IPS-NIHi11 (cell line): ENCODE data around the gene FCER1G.
"Not testable (repeated sequence)": the region's sequence is repeated elsewhere in the genome, so short reads cannot be mapped to it uniquely, and the experiment has no call there.

Experiments used
- DNase-seq: peaks from one replicate; pipeline ENCODE4 v3.0.0; 2012; ENCODE audit warnings: mixed read lengths, low spot score

Gene FCER1G

DNA sequence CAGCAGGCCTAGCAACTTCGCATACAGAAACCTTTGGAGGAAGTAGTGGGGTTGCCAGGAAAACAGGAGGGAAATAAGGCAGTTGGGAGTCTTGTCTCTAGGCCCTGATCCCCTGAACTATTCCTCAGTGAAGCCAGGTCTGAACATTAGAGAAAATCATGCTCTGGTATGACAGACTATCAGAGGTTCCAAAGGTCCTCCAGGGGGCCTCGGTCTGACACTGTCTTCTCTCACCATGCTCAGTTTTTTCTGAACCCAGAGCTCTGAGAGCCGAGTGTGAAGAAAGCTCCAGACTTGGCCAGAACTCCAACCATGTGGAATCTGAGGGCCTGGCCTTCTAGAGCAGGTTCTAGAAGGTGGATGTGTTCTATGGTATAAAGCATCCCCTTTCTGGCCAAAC is 14.8 kb downstream of the FCER1G start:
- DNase-seq: no peak

DNA sequence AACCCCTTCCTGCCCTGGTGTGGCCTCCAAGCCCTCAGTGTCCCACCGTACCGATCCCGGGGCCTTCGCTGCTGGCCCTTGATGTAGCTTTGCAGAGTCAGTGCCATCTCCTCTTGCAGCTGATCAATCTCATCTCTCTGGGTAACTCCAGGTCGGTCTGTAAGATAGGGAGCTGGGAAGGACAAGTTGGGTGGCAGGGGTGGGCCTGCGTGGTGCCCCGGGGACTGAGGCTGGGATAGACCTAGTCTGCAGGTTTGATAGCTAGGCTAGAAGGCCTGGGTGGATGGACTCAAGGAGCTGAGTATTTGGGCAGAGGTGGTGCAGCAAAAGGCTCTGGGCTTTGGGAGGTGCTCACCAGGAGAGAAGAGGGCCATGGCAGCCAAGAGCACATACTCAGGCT is 15.7 kb downstream of the FCER1G start:
- no peak for DNase-seq

- no peak for DNase-seq
Measured at GRCh38 chr1:161233102-161233501, 18.0 kb downstream of the FCER1G start.

- no peak for DNase-seq
Measured at GRCh38 chr1:161235957-161236775, 21.1 kb downstream of the FCER1G start.

- no peak for DNase-seq
Measured at GRCh38 chr1:161238039-161238473, 23.0 kb downstream of the FCER1G start, which contains the start of gene NR1I3. Gene NR1I3 (minus strand): TSS chr1:161238203. CDS start chr1:161236565, 1,638 bp downstream.

DNA sequence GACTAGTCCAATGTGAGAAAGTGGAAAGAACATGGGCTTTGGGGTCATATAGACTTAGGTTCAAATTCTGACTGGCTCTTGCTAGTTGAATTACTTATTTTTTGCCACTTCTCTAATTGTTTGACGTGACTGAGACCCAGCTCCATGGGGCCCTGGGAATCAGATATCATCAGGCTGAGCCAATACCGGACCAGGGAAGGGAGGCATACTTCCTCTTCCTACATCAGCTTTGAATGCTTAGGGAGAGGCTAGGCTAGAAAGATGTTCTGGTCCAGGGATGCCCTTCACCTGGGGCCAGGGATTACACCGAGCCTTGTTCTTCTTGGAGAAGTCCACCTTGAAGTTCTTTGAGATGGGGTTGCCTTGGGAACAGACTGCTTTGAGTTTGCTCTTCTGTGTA is 26.6 kb downstream of the FCER1G start:
- DNase-seq: no peak

DNA sequence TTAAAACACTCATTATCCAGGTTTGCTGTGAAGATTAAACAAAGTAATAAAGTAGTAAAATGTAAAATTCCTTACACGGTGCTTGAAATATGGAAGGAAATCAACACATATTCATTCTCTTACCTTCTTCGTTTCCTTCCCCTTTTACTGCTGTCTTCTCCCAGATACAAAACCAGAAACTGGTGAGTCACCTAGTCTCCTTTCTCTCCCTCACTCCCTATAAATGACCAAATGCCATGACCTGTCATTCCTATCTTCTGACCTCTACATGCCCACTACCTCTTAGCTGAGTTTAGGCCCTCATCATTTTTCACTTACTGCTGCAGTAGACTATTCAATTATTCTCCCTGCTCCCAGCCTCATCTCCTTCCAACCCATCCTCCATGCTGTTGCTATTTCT is 27.2 kb downstream of the FCER1G start:
- no peak for DNase-seq

DNA sequence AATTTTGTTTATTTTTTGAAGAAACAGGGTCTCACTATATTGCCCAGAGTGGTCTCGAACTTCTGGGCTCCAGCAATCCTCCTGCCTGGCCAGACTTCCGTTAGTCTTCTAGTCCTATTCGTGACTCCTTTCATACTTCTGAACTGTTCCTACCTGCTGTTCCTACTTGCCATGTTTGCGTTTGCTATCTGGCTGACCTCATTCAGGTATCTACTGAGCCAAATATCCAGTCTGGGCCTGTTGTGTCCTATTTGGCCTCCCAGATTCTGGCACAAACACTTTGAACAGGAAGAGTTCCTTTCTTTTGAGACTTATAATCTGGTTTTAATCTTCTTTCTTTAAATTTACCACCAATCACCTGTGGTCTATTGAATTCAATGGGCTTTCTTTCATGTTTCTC is 29.8 kb downstream of the FCER1G start:
- no peak for DNase-seq

DNA sequence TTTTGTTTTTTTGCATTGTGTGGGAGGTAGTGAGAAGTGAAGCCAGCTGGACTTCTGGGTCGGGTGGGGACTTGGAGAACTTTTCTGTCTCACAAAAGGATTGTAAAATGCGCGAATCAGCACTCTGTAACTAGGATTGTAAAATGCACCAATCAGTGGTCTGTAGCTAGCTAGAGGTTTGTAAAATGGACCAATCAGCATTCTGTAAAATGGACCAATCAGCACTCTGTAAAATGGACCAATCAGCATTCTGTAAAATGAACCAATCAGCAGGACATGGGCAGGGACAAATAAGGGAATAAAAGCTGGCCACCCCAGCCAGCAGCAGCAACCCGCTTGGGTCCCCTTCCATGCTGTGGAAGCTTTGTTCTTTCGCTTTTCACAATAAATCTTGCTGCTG is 35.0 kb downstream of the FCER1G start:
- DNase-seq: not testable (repeated sequence)

DNA sequence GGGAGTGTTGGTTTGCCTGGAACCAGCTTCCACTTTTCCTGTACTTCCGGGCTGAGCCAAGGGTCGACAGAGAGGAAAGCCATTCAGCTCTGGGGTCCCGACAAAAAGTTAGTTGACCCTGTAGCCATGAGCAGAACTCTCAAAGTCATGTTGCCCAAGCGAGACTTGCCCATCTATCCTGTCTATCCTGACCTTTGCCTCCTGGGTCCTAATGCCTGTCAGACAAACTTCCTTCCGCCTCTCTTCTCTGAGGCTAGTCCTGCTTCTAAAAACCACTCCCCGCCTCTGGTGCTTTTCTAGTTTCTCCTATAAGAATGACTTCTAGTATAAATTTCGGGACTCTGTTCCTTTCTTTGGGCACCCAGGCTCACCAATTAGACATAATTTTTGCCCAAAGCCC is 35.7 kb downstream of the FCER1G start:
- no peak for DNase-seq

DNA sequence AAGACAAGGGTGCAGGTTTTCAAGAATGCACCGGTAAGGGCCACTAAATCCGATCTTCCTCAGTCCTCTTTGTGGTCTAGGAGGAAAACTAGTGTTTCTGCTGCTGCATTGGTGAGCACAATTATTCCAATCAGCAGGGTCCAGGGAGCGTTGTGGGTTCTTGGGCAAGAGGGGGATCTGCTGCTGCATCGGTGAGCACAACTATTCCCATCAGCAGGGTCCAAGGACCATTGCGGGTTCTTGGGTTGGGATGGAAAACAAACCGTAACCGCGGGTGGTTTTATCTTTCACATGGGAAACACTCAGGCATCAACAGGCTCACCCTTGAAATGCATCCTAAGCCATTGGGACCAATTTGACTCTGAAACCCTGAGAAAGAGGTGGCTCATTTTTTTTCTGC is 36.5 kb downstream of the FCER1G start:
- no peak for DNase-seq

DNA sequence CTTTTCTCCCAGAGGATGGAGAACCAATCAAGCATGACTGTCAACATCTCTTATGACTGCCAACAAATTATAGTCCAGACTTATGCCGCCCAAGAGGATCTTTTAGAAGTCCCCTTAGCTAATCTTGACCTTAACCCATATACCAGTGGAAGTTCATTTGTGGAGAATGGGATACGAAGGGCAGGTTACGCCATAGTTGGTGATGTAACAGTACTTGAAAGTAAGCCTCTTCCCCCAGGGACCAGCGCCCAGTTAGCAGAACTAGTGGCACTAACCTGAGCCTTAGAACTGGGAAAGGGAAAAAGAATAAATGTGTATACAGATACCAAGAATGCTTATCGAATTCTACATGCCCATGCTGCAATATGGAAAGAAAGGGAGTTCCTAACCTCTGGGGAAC is 40.2 kb downstream of the FCER1G start:
- not testable (repeated sequence) for DNase-seq

- not testable (repeated sequence) for DNase-seq
Measured at GRCh38 chr1:161255955-161256520, 40.9 kb downstream of the FCER1G start.

- DNase-seq: not testable (repeated sequence)
Measured at GRCh38 chr1:161257109-161257508, 42.0 kb downstream of the FCER1G start.

- peak; percentile 94 for DNase-seq
Measured at GRCh38 chr1:161258439-161259344, 43.6 kb downstream of the FCER1G start, which contains the start of gene PCP4L1. Gene PCP4L1 (plus strand): TSS chr1:161258745. CDS start chr1:161258975, 230 bp downstream.

DNA sequence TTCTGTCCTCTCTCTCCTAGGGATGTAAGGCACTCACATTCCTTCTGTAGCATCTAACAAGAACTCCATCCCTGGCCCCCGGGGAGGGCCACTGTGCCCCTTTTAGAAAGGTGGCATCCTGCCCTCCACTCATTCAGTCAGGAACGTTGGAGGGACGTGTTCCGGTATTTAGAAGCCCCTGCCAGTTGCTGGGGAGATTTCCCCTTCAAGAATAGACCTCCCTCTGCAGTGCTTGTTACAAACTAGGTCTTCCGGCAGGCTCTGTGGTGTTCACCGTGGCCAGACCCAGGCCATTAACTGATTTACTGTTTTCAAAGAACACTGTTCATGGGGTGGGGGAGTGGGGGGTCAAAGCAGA is 44.2 kb downstream of the FCER1G start:
- peak; percentile 3 for DNase-seq

GRCh38 chr1:161259765-161260164 is 44.7 kb downstream of the FCER1G start:
- DNase-seq: no peak

- DNase-seq: no peak
Measured at GRCh38 chr1:161260376-161261260, 45.5 kb downstream of the FCER1G start.

DNA sequence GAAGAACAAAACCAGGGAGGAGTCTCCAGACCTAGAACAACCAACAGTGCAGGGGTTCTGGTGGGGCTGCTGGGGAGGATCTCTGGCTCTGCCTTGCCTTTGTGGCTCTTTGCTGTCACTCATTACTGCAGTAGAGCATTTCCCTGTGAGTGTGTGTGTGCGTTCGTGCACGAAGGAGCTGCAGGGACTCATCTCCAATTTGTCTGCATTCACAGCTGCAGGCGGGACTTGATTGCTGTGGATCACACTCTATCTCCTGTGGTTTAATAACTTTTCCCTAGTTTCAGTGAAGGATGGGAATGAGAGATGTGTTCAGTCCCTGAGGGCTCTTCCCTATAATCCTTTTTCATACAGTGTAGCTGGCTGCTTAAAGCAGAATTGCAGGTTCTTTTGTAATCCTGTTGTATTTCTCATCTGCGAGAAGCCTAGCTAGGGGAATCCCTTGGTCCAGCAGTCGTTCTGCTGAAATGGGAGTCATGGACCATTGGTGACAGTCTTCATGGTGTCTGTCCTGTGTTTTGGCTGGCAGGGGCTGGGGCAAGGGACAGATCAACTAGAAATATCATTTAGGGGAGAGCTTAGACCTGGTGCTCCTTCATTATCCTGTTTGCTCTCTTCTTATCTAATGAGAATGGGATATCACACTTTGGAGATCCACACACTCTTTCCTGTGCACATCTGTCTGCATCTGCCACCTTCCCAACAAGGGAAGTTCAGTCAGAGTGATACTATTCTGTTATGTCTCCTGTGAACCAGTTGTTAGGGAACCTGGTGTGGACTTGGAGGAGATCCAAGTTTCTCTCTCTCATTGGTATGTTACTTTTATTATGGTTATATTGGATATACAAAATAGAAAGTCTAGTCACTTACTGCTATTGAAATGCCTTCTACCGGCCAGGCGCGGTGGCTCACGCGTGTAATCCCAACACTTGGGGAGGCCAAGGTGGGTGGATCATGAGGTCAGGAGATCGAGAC is 46.5 kb downstream of the FCER1G start:
- DNase-seq: no peak

DNA sequence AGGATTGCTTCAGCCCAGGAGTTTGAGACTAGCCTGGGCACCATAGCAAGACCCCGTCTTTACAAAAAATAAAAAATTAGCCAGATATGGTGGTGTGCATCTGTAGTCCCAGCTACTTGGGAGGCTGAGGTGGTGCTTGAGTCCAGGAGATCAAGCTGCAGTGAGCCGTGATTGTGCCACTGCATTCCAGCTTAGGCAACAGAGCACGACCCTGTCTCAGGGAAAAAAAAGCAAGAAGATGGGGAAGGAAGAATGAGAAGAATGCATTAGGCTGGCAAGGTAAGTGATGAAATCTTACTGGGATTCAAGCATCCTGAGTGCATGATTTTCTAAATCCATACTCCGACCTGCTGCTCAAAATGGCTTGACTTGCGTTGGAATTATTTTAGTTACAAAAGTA is 50.2 kb downstream of the FCER1G start:
- DNase-seq: no peak
